GM12878 (cell line): ENCODE measurements around the gene DNAH17. TPM values are rescaled to one million over a fixed set of nuclear protein-coding genes. Genes with fewer than 3 reads are reported as not detected.

Experiments
- ATAC-seq: fragments of 200-7000 bp; cut with Tn5 transposase; 3 replicates; pipeline ENCODE4 v1.9.1; 2020; ENCODE audit warnings: mild to moderate bottlenecking, moderate library complexity
- BruUV-seq: library from RNA; stranded (reverse); fragments of 400-500 nt; replicated peaks from 2 replicates; lab custom pipeline; 2021; lab: Mats Ljungman, UMichigan
- CTCF ChIA-PET: fragments of 300-600 bp; sonication (Branson Sonifier 250); formaldehyde crosslinking; extraction: SDS; loops from one replicate; lab custom pipeline; 2021; ENCODE audit warnings: inconsistent platforms; lab: Yijun Ruan, JAX
- POLR2A ChIA-PET: fragments of 350-600 bp; formaldehyde crosslinking; extraction: SDS; loops from one replicate; lab custom pipeline; 2021; ENCODE audit warnings: inconsistent platforms; lab: Charles Lee
- RAD21 ChIA-PET: fragments of 300-600 bp; sonication (Branson Sonifier 250); formaldehyde crosslinking; loops from one replicate; lab custom pipeline; 2023; ENCODE audit warnings: antibody characterized with exemption; ENCODE audit not compliant: unreplicated experiment; lab: Charles Lee
- SMC1A ChIA-PET: fragments of 300-600 bp; sonication (Branson Sonifier 250); formaldehyde crosslinking; loops from one replicate; lab custom pipeline; 2023; ENCODE audit not compliant: unreplicated experiment, uncharacterized antibody; lab: Charles Lee
- DNase-seq: peaks from one replicate; pipeline ENCODE4 v3.0.0-alpha.2; 2011; ENCODE audit warnings: low read depth, low spot score
- FAIRE-seq: peaks from 3 replicates; lab custom pipeline; 2011; peaks lifted over from hg19 to GRCh38; lab: Jason Lieb, UNC
- H2AFZ ChIP-seq: 2 replicates; pipeline ENCODE4 v1.6.0; 2011; ENCODE audit warnings: low read depth, low read length, control low read depth; ENCODE audit not compliant: control insufficient read depth
- H3K27ac ChIP-seq: 2 replicates; pipeline ENCODE4 v1.5.1; 2011; ENCODE audit warnings: control low read depth; ENCODE audit not compliant: control insufficient read depth, insufficient read depth
- H3K27me3 ChIP-seq, 2 experiments: replicated peaks in 1 of 2; 2 replicates each; pipeline versions ENCODE4 v1.6.0 to v1.6.1; 2011; ENCODE audit warnings: low read length in 1 of 2; ENCODE audit not compliant: control insufficient read depth in 2 of 2, insufficient read depth in 2 of 2
- H3K36me3 ChIP-seq, 2 experiments: 2 replicates each; pipeline ENCODE4 v1.5.1; 2011; ENCODE audit warnings: low read length in 1 of 2; ENCODE audit not compliant: control insufficient read depth in 2 of 2, insufficient read depth in 2 of 2
- H3K4me1 ChIP-seq: 2 replicates; pipeline ENCODE4 v1.6.1; 2011; ENCODE audit warnings: mild to moderate bottlenecking, low read length, moderate library complexity, mixed read lengths; ENCODE audit not compliant: control insufficient read depth, insufficient read depth
- H3K4me2 ChIP-seq: 2 replicates; pipeline ENCODE4 v1.6.0; 2011; ENCODE audit warnings: control low read depth; ENCODE audit not compliant: control insufficient read depth, insufficient read depth
- H3K4me3 ChIP-seq: fragments of 200-600 bp; sonication (generic); 2 replicates; pipeline ENCODE4 v1.5.1; 2016
- H3K79me2 ChIP-seq: 2 replicates; pipeline ENCODE4 v1.6.0; 2011; ENCODE audit warnings: low read length; ENCODE audit not compliant: control insufficient read depth, insufficient read depth
- H3K9ac ChIP-seq: 2 replicates; pipeline ENCODE4 v1.8.0; 2011; ENCODE audit warnings: low read length, control low read depth, mixed read lengths; ENCODE audit not compliant: control insufficient read depth, insufficient read depth
- H3K9me3 ChIP-seq: replicated peaks from 3 replicates; pipeline ENCODE4 v1.5.1; 2011; ENCODE audit warnings: mild to moderate bottlenecking, low read length; ENCODE audit not compliant: control insufficient read depth, insufficient read depth
- H4K20me1 ChIP-seq: 2 replicates; pipeline ENCODE4 v1.6.0; 2011; ENCODE audit not compliant: control insufficient read depth, insufficient read depth
- E4F1 ChIP-seq: fragments of 450-650 bp; IDR thresholded peaks from 2 replicates; pipeline ENCODE4 v1.6.1; 2018; ENCODE audit warnings: borderline replicate concordance, mild to moderate bottlenecking; ENCODE audit not compliant: partially characterized antibody
- IRF4 ChIP-seq: IDR thresholded peaks from 2 replicates; pipeline ENCODE4 v1.6.1; 2011; ENCODE audit warnings: low read depth, low read length
- NFYA ChIP-seq: IDR thresholded peaks from 2 replicates; pipeline ENCODE4 v1.6.1; 2011; ENCODE audit warnings: low read depth, mild to moderate bottlenecking, low read length, improper control_type of control experiment, borderline replicate concordance
- NR2C2 ChIP-seq: IDR thresholded peaks from 2 replicates; pipeline ENCODE4 v1.6.1; 2011; ENCODE audit warnings: borderline replicate concordance, low read depth; ENCODE audit not compliant: control insufficient read depth, insufficient read length
- RAD51 ChIP-seq: fragments of 450-650 bp; IDR thresholded peaks from 2 replicates; pipeline ENCODE4 v1.6.1; 2016; ENCODE audit warnings: moderate library complexity, mild to moderate bottlenecking, inconsistent platforms
- RB1 ChIP-seq: fragments of 450-650 bp; formaldehyde crosslinking; IDR thresholded peaks from 2 replicates; pipeline ENCODE4 v1.6.1; 2017; ENCODE audit warnings: mild to moderate bottlenecking, borderline replicate concordance
- SREBF2 ChIP-seq: IDR thresholded peaks from 2 replicates; pipeline ENCODE4 v1.6.1; 2012; ENCODE audit warnings: mild to moderate bottlenecking, low read length
- TCF3 ChIP-seq: IDR thresholded peaks from 2 replicates; pipeline ENCODE4 v1.6.1; 2012; ENCODE audit warnings: low read depth, mild to moderate bottlenecking, low read length, borderline replicate concordance; ENCODE audit not compliant: insufficient read depth
- ZNF207 ChIP-seq: fragments of 450-650 bp; IDR thresholded peaks from 2 replicates; pipeline ENCODE4 v1.6.1; 2014; ENCODE audit warnings: antibody characterized with exemption, mild to moderate bottlenecking, borderline replicate concordance
- ZNF217 ChIP-seq: fragments of 450-650 bp; IDR thresholded peaks from 2 replicates; pipeline ENCODE4 v1.6.1; 2017; ENCODE audit warnings: antibody characterized with exemption, mild to moderate bottlenecking
- ZNF24 ChIP-seq: fragments of 450-650 bp; IDR thresholded peaks from 2 replicates; pipeline ENCODE4 v1.6.1; 2017; ENCODE audit warnings: antibody characterized with exemption, mild to moderate bottlenecking
- ZNF384 ChIP-seq: IDR thresholded peaks from 2 replicates; pipeline ENCODE4 v1.6.1; 2012; ENCODE audit warnings: low read depth, mild to moderate bottlenecking, low read length, improper control_type of control experiment, borderline replicate concordance
- WGBS: methylation state at CpG from one replicate; pipeline ENCODE4 v1.1.6; 2016; ENCODE audit warnings: low lambda C conversion rate; ENCODE audit not compliant: insufficient replicate concordance, insufficient coverage; ENCODE audit errors: missing lambda C conversion rate; 5-methylcytosine and 5-hydroxymethylcytosine counted together
- in situ Hi-C: fragments of 300-500 bp; cut with MboI; formaldehyde crosslinking; loops from 9 replicates; pipeline ENCODE4 v1.14.3; 2018; ENCODE audit warnings: mixed read lengths
- intact Hi-C: fragments of 100-400 bp; cut with micrococcal nuclease; formaldehyde crosslinking; loops from one replicate; pipeline ENCODE4 v1.14.2; 2022; ENCODE audit not compliant: unreplicated experiment
- polyA plus RNA-seq, 11 experiments: library from polyadenylated mRNA; depleted of rRNA in 4 of 11; unstranded in 6 of 11; stranded (reverse) in 5 of 11; fragments of >200 nt; fragmentation: Nextera tagmentation in 4 of 11; fragmentation: Illumina TruSeq in 1 of 11; extraction: Ambion mirVana in 4 of 11; extraction: Trizol in 1 of 11; gene quantifications; 1 replicate in 1 of 11; 2 replicates in 10 of 11; pipeline versions ENCODE4 v1.2.1 to v1.2.3, GENCODE V29; 2011 to 2016; ENCODE audit warnings: inconsistent platforms in 2 of 11, missing spikeins in 2 of 11, low read depth in 1 of 11
- total RNA-seq, 4 experiments: library from RNA; depleted of rRNA in 3 of 4; stranded (reverse); fragments of >200 nt in 3 of 4; fragmentation: Illumina TruSeq in 1 of 4; extraction: Trizol in 1 of 4; gene quantifications; 2 replicates each; pipeline versions ENCODE4 v1.2.1 to v1.2.3, GENCODE V29; 2013 to 2021
- TF ChIP-seq, protein P1 (sequence below): fragments of 450-650 bp; formaldehyde crosslinking; IDR thresholded peaks from 2 replicates; pipeline ENCODE4 v1.4.0; 2022; ENCODE audit warnings: mild to moderate bottlenecking, moderate library complexity

The DNAH17 gene
- total and polyA plus RNA-seq, 10 of the 15 experiments (the other 5 are each of a cell fraction or from before 2014, with no cell fraction given) = 0.16 to 2.9 (median 0.56) TPM

- Histone ChIP-seq H3K27ac (no peak overlapping the region), H3K4me1 (no peaks in the 10 kb centered on the region), H3K9ac (no peak overlapping the region), H2AFZ (no peak overlapping the region), H3K4me2 (no peak overlapping the region), H3K9me3 (no peaks in the 10 kb centered on the region; the same call in 2 of the 3 replicates), H3K4me3 (no peak overlapping the region), H3K79me2 (no peaks in the 10 kb centered on the region), H4K20me1 (no peaks in the 10 kb centered on the region), H3K27me3 (no peaks in the 10 kb centered on the region; a peak in 1 of 4 replicates), H3K36me3 (no peaks in the 10 kb centered on the region)
- FAIRE-seq = no peak
- in situ Hi-C loops (no loop called here), intact Hi-C loops (no loop called here)
- TF ChIP-seq RAD51 (no peak), ZNF24 (no peak), NR2C2 (no peak), ZNF207 (no peak), ZNF217 (no peak), RB1 (no peak), IRF4 (no peak), NFYA (no peak), TCF3 (no peak), ZNF384 (no peak), SREBF2 (no peak), E4F1 (no peak)
- TF ChIP-seq, protein P1, sequence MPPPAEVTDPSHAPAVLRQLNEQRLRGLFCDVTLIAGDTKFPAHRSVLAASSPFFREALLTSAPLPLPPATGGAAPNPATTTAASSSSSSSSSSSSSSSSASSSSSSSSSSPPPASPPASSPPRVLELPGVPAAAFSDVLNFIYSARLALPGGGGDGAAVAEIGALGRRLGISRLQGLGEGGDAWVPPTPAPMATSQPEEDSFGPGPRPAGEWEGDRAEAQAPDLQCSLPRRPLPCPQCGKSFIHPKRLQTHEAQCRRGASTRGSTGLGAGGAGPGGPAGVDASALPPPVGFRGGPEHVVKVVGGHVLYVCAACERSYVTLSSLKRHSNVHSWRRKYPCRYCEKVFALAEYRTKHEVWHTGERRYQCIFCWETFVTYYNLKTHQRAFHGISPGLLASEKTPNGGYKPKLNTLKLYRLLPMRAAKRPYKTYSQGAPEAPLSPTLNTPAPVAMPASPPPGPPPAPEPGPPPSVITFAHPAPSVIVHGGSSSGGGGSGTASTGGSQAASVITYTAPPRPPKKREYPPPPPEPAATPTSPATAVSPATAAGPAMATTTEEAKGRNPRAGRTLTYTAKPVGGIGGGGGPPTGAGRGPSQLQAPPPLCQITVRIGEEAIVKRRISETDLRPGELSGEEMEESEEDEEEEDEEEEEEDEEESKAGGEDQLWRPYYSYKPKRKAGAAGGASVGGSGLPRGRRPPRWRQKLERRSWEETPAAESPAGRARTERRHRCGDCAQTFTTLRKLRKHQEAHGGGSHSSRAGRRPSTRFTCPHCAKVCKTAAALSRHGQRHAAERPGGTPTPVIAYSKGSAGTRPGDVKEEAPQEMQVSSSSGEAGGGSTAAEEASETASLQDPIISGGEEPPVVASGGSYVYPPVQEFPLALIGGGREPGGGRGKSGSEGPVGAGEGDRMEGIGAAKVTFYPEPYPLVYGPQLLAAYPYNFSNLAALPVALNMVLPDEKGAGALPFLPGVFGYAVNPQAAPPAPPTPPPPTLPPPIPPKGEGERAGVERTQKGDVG = no peak
- no peak for DNase-seq
- ATAC-seq = no peak
- no TSS peak for BruUV-seq
- CTCF ChIA-PET = interaction anchor here (1.0 to 1.1 kb wide), 2 partner anchors 94 to 109 kb away, joined by 3 read pairs; no protein-coding TSS in a partner anchor
- 65% methylated on average over 6 of the region's 6 CpGs for WGBS
- POLR2A ChIA-PET = no interaction called here
- RAD21 ChIA-PET = no interaction called here
- SMC1A ChIA-PET = interaction anchor here (1.3 to 1.8 kb wide), 2 partner anchors 13 to 587 kb away, joined by 4 to 9 read pairs; no protein-coding TSS in a partner anchor
These were observed 28.7 kb upstream of the DNAH17 start for GRCh38 chr17:78605886-78606285.
